Measurements from ENCODE around the gene CSNK1D.

DNA sequence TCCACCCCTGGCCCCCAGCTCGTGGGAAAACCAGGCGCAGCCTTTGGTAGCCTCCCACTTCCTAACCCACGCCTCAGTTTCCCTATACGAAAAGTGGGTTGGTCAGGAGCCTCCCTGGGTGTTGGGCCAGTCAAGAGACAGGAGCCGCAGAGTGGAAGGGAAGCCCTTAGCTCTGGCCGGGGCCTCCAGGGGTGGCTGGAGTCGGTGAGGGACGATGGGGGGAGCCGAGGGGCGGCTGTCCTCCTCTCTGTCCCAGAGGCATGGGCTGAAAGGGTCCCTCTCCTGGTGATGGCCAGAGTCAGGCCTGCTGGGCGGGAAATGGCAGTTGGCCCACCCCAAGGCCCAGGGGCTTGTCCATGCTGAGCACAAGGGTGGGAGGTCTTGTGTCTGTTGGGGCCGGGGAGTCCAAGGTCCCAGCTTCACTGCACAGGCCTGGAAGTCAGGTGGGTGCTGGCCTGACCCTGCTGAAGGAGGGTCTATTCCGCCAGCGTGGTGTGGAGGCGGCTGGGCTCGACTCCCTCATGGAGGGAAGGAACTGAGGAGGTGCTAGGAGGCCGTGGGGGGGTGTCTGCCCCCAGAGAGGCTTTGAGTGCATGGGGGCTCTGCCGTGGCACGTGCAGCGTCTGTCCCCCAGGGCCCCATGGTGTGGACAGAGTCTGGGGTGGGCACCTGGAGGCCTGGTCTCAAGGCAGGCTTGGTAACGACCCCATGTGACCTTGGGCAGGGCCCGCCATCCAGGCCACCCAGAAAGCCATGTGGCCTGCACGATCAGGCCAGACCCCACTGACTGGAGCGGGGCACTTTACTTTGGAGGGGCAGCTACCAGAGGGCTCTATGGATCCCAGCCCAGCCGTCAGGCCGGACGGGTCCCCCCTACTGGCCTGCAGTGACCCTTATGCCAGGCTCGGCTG is 43.5 kb downstream of the CSNK1D start:
- TF ChIP-seq, protein P1, sequence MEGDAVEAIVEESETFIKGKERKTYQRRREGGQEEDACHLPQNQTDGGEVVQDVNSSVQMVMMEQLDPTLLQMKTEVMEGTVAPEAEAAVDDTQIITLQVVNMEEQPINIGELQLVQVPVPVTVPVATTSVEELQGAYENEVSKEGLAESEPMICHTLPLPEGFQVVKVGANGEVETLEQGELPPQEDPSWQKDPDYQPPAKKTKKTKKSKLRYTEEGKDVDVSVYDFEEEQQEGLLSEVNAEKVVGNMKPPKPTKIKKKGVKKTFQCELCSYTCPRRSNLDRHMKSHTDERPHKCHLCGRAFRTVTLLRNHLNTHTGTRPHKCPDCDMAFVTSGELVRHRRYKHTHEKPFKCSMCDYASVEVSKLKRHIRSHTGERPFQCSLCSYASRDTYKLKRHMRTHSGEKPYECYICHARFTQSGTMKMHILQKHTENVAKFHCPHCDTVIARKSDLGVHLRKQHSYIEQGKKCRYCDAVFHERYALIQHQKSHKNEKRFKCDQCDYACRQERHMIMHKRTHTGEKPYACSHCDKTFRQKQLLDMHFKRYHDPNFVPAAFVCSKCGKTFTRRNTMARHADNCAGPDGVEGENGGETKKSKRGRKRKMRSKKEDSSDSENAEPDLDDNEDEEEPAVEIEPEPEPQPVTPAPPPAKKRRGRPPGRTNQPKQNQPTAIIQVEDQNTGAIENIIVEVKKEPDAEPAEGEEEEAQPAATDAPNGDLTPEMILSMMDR (conservative IDR thresholded peaks at IDR 0.05; ENCODE audit: low read depth in 2 of 2) = no peak
- TF ChIP-seq EZH2 (IDR thresholded peaks at IDR 0.05; ENCODE audit: low read depth, unreplicated experiment) (no peak), POLR2AphosphoS5 (IDR thresholded peaks at IDR 0.05; ENCODE audit: low read depth) (no peak)
- TF ChIP-seq, protein P2, sequence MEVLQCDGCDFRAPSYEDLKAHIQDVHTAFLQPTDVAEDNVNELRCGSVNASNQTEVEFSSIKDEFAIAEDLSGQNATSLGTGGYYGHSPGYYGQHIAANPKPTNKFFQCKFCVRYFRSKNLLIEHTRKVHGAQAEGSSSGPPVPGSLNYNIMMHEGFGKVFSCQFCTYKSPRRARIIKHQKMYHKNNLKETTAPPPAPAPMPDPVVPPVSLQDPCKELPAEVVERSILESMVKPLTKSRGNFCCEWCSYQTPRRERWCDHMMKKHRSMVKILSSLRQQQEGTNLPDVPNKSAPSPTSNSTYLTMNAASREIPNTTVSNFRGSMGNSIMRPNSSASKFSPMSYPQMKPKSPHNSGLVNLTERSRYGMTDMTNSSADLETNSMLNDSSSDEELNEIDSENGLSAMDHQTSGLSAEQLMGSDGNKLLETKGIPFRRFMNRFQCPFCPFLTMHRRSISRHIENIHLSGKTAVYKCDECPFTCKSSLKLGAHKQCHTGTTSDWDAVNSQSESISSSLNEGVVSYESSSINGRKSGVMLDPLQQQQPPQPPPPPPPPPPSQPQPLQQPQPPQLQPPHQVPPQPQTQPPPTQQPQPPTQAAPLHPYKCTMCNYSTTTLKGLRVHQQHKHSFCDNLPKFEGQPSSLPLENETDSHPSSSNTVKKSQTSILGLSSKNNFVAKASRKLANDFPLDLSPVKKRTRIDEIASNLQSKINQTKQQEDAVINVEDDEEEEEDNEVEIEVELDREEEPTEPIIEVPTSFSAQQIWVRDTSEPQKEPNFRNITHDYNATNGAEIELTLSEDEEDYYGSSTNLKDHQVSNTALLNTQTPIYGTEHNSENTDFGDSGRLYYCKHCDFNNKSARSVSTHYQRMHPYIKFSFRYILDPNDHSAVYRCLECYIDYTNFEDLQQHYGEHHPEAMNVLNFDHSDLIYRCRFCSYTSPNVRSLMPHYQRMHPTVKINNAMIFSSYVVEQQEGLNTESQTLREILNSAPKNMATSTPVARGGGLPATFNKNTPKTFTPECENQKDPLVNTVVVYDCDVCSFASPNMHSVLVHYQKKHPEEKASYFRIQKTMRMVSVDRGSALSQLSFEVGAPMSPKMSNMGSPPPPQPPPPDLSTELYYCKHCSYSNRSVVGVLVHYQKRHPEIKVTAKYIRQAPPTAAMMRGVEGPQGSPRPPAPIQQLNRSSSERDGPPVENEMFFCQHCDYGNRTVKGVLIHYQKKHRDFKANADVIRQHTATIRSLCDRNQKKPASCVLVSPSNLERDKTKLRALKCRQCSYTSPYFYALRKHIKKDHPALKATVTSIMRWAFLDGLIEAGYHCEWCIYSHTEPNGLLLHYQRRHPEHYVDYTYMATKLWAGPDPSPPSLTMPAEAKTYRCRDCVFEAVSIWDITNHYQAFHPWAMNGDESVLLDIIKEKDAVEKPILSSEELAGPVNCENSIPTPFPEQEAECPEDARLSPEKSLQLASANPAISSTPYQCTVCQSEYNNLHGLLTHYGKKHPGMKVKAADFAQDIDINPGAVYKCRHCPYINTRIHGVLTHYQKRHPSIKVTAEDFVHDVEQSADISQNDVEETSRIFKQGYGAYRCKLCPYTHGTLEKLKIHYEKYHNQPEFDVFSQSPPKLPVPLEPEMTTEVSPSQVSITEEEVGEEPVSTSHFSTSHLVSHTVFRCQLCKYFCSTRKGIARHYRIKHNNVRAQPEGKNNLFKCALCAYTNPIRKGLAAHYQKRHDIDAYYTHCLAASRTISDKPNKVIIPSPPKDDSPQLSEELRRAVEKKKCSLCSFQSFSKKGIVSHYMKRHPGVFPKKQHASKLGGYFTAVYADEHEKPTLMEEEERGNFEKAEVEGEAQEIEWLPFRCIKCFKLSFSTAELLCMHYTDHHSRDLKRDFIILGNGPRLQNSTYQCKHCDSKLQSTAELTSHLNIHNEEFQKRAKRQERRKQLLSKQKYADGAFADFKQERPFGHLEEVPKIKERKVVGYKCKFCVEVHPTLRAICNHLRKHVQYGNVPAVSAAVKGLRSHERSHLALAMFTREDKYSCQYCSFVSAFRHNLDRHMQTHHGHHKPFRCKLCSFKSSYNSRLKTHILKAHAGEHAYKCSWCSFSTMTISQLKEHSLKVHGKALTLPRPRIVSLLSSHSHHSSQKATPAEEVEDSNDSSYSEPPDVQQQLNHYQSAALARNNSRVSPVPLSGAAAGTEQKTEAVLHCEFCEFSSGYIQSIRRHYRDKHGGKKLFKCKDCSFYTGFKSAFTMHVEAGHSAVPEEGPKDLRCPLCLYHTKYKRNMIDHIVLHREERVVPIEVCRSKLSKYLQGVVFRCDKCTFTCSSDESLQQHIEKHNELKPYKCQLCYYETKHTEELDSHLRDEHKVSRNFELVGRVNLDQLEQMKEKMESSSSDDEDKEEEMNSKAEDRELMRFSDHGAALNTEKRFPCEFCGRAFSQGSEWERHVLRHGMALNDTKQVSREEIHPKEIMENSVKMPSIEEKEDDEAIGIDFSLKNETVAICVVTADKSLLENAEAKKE (CRISPR knock-in tag; IDR thresholded peaks at IDR 0.05) = no peak
